Lung (tissue), 12 donors: ENCODE data around the gene MAP2. TPM values are rescaled to one million over a fixed set of nuclear protein-coding genes. Genes with fewer than 3 reads are reported as not detected.

Source experiments
- ATAC-seq: fragments of 200-7000 bp; cut with Tn5 transposase; one replicate; pipeline ENCODE4 v1.9.1; 2020; ENCODE audit warnings: moderate number of reproducible peaks; ENCODE audit not compliant: insufficient read depth, low FRiP score
- DNase-seq, 3 donors: peaks; one replicate each; pipeline ENCODE4 v3.0.0-alpha.2; 2013 to 2017
- H3K27ac ChIP-seq, 2 donors: one replicate each; pipeline ENCODE4 v1.5.1; 2013; ENCODE audit warnings: mild to moderate bottlenecking in 2 of 2, moderate library complexity in 2 of 2, control low read depth in 1 of 2, inconsistent platforms in 1 of 2, low read depth in 1 of 2, low read length in 1 of 2
- H3K27me3 ChIP-seq, 3 donors: one replicate each; pipeline ENCODE4 v1.5.1; 2013; ENCODE audit warnings: low read length in 2 of 3; ENCODE audit not compliant: control insufficient read depth in 3 of 3, insufficient read depth in 3 of 3
- H3K36me3 ChIP-seq, 4 donors: one replicate each; pipeline ENCODE4 v1.5.1; 2013; ENCODE audit warnings: low read length in 4 of 4, mild to moderate bottlenecking in 1 of 4, moderate library complexity in 1 of 4; ENCODE audit not compliant: control insufficient read depth in 4 of 4, insufficient read depth in 4 of 4
- H3K4me1 ChIP-seq, 5 donors: one replicate each; pipeline ENCODE4 v1.5.1; 2013; ENCODE audit warnings: low read length in 5 of 5, mild to moderate bottlenecking in 2 of 5, moderate library complexity in 1 of 5; ENCODE audit not compliant: control insufficient read depth in 5 of 5, insufficient read depth in 5 of 5
- H3K4me3 ChIP-seq: one replicate; pipeline ENCODE4 v1.5.1; 2013; ENCODE audit warnings: mild to moderate bottlenecking, control low read depth, moderate library complexity
- H3K9ac ChIP-seq, 2 donors: one replicate each; pipeline ENCODE4 v1.5.1; 2013; ENCODE audit warnings: low read length in 2 of 2, control low read depth in 1 of 2; ENCODE audit not compliant: insufficient read depth in 1 of 2
- H3K9me3 ChIP-seq, 4 donors: one replicate each; pipeline ENCODE4 v1.5.1; 2013; ENCODE audit warnings: low read length in 3 of 4, mild to moderate bottlenecking in 1 of 4, moderate library complexity in 1 of 4; ENCODE audit not compliant: control insufficient read depth in 4 of 4, insufficient read depth in 3 of 4
- WGBS, 2 donors: extraction: QIAGEN DNeasy Blood & Tissue Kit; methylation state at CpG; one replicate each; pipeline ENCODE4 v1.1.7; 2013; 5-methylcytosine and 5-hydroxymethylcytosine counted together
- polyA plus RNA-seq, 2 donors: library from polyadenylated mRNA; stranded (reverse); fragments of 200-250 nt; gene quantifications; one replicate each; pipeline ENCODE4 v1.2.1, GENCODE V29; 2013
- total RNA-seq, 2 donors: library from RNA; depleted of rRNA in 1 of 2; stranded (reverse); fragments of >200 nt in 1 of 2; gene quantifications; one replicate each; pipeline ENCODE4 v1.2.1, GENCODE V29; 2014 to 2021
- TF ChIP-seq, protein P1 (sequence below): IDR thresholded peaks from 2 replicates; pipeline ENCODE4 v1.5.1; 2012; ENCODE audit warnings: mild to moderate bottlenecking; ENCODE audit errors: control extremely low read depth, extremely low read depth
- donor health status: control.
- donor health status: control.
- donor health status: Bipolar disorder and iron deficiency.
- donor health status: healthy.
- donor health status: DM: yes; HTN: yes; CAD: no.

Gene MAP2
- total and polyA plus RNA-seq, 4 donors = 6.5 to 18.7 (median 9.6) TPM

DNA sequence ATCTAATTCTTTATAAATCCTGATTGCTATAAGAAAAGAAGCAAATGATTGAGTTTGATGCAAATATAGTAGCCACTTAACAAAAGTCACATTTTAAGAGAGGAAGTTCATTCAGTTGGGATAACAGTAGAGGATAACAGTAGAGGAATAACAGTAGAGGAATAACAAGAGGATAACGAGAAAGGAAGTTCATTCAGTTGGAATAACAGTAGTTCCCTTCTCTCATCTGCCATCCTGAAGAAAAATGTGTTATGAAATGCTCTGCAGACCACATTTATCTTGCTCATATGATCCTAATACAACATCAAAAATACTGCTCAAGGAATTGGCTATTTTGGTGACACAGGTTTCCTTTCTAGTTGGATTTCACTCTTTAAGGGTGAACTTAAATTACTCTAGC is 242.4 kb downstream of the MAP2 start:
- Histone ChIP-seq H3K4me3 (no peak overlapping the region), H3K9me3 (no peaks in the 10 kb centered on the region), H3K27ac (no peak overlapping the region), H3K4me1 (no peaks in the 10 kb centered on the region), H3K9ac (no peak overlapping the region), H3K27me3 (no peaks in the 10 kb centered on the region), H3K36me3 (no peaks in the 10 kb centered on the region)
- 62 to 63% methylated on average over 1 of the region's 1 CpG for WGBS, 2 donors
- DNase-seq = no peak
- TF ChIP-seq, protein P1, sequence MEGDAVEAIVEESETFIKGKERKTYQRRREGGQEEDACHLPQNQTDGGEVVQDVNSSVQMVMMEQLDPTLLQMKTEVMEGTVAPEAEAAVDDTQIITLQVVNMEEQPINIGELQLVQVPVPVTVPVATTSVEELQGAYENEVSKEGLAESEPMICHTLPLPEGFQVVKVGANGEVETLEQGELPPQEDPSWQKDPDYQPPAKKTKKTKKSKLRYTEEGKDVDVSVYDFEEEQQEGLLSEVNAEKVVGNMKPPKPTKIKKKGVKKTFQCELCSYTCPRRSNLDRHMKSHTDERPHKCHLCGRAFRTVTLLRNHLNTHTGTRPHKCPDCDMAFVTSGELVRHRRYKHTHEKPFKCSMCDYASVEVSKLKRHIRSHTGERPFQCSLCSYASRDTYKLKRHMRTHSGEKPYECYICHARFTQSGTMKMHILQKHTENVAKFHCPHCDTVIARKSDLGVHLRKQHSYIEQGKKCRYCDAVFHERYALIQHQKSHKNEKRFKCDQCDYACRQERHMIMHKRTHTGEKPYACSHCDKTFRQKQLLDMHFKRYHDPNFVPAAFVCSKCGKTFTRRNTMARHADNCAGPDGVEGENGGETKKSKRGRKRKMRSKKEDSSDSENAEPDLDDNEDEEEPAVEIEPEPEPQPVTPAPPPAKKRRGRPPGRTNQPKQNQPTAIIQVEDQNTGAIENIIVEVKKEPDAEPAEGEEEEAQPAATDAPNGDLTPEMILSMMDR = no peak
- no peak for ATAC-seq

DNA sequence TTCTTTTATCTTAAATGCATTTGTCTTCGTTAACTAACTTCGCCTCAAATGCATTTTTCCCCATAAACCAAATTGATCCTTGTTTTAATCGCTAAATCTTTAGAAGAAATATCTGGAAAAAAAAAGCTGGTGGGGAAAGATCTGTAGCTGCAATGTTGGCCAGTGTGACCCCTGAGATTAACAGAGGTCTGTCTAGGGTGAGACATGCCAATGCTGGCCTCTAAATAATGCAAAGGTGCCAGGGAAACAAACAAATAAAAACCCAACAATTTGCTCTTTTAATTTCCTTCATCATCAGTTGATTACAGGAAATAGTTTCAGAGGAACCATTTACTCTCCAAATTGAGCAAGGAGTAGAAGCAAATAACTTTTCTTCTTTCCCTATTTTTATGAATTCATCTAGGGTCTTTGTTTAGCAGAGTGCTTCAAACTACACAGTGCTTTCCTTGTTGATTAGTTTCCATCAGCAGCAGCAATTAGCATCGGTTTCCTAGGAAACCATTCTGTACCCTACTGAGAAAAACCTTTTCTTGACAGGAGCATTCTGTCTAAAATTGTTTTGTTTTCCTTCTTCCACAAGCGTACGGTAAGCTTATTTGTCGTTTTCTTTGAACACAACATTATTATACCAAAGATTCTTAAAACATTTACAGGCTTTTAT is 247.3 kb downstream of the MAP2 start:
- Histone ChIP-seq H3K4me1 (no peaks in the 10 kb centered on the region), H3K27ac (no peak overlapping the region), H3K27me3 (no peaks in the 10 kb centered on the region), H3K36me3 (no peaks in the 10 kb centered on the region), H3K9me3 (no peaks in the 10 kb centered on the region), H3K4me3 (no peak overlapping the region), H3K9ac (no peak overlapping the region)
- TF ChIP-seq, protein P1 = no peak
- 81 to 87% methylated on average over 7 of the region's 7 CpGs for WGBS, 2 donors
- ATAC-seq (no peak), DNase-seq (no peak)

DNA sequence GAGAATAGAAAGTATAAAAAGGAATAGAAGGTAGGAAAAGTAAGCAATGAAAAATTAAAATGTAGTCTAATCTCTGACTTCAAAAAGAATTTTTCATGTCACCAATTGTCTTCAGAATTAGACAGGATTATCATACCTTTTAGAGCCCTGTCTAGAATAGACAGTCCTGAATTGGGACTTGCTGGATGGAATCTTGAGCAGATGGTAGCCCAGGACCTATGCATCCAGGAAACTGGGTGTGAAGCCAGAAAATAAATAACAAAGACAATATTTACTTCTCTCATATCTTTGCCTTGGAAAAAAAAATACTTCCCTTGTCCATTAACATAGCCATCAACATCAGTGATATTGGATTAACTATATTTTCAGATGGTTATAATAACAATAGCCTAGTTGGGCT is 250.0 kb downstream of the MAP2 start:
- Histone ChIP-seq H3K4me3 (no peak overlapping the region), H3K36me3 (no peaks in the 10 kb centered on the region), H3K9ac (no peak overlapping the region), H3K27ac (no peak overlapping the region), H3K27me3 (no peaks in the 10 kb centered on the region), H3K4me1 (no peaks in the 10 kb centered on the region), H3K9me3 (no peaks in the 10 kb centered on the region)
- ATAC-seq = no peak
- TF ChIP-seq, protein P1 = no peak
- no peak for DNase-seq

DNA sequence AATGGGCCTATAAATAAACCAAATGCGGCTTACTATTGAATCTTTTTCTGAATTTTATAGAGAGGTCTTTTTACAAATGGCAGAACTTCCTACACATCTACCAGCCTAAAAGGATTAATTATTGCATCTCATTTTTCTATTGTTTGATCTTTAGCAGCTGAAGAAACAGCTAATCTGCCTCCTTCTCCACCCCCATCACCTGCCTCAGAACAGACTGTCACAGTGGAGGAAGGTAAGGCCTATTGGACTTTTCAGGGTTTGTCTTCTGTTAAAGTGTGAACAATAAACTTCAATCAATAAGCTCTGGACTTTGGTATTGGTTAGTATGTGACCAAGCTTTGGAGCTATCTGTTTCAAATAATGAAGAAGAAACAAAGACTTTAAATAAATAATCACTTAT is 256.7 kb downstream of the MAP2 start:
- no peak overlapping the region for H3K9ac ChIP-seq
- WGBS, 2 donors = 97 to 98% methylated on average over 1 of the region's 1 CpG
- no peaks in the 10 kb centered on the region for H3K36me3 ChIP-seq
- TF ChIP-seq, protein P1 = no peak
- no peaks in the 10 kb centered on the region for H3K27me3 ChIP-seq
- no peak overlapping the region for H3K27ac ChIP-seq
- H3K4me3 ChIP-seq = no peak overlapping the region
- no peaks in the 10 kb centered on the region for H3K4me1 ChIP-seq
- no peak for ATAC-seq
- no peaks in the 10 kb centered on the region for H3K9me3 ChIP-seq
- no peak for DNase-seq
